ENCODE measurements around the gene LY6G6D. TPM values are rescaled to one million over a fixed set of nuclear protein-coding genes. Genes with fewer than 3 reads are reported as not detected.

The LY6G6D gene
- total and polyA plus RNA-seq, 2 of the 13 experiments (the other 11 are each of a cell fraction or from before 2014, with no cell fraction given): not detected

DNA sequence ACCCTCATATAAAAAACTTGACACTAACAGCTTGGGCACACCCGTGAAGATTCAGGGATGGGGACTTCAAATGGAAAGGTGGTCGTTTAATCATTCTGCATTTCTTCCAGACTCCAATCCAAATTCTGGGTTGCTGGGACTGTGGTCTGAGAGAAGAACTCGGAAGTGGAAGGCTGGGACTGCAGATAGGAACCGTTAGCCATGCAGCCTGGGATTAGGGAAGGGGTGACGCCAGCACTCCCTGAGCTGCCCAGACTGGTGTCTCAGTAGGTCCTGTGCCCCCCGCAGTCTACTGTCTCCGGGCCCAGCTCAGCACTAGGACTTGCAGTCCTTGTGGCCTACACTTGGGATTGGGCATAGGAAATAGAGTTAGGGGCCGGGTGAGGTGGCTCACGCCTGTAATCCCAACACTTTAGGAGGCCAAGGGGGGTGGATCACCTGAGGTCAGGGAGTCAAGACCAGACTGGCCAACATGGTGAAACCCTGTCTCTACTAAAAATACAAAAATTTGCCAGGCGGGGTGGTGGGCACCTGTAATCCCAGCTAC lies 21.7 kb downstream of the LY6G6D start (continued):
- peak; percentile 16; the same call in 1 of the 2 replicates for TF ChIP-seq UBTF (CRISPR knock-in tag; IDR thresholded peaks at IDR 0.05)
- TF ChIP-seq NFE2L1 (CRISPR knock-in tag; IDR thresholded peaks at IDR 0.05; ENCODE audit: borderline replicate concordance): no peak
- 0 out of 2 replicates have a peak, but pooled peaks have one; percentile 54 for TF ChIP-seq MTF1 (CRISPR knock-in tag; IDR thresholded peaks at IDR 0.05)
- TF ChIP-seq, protein P1, sequence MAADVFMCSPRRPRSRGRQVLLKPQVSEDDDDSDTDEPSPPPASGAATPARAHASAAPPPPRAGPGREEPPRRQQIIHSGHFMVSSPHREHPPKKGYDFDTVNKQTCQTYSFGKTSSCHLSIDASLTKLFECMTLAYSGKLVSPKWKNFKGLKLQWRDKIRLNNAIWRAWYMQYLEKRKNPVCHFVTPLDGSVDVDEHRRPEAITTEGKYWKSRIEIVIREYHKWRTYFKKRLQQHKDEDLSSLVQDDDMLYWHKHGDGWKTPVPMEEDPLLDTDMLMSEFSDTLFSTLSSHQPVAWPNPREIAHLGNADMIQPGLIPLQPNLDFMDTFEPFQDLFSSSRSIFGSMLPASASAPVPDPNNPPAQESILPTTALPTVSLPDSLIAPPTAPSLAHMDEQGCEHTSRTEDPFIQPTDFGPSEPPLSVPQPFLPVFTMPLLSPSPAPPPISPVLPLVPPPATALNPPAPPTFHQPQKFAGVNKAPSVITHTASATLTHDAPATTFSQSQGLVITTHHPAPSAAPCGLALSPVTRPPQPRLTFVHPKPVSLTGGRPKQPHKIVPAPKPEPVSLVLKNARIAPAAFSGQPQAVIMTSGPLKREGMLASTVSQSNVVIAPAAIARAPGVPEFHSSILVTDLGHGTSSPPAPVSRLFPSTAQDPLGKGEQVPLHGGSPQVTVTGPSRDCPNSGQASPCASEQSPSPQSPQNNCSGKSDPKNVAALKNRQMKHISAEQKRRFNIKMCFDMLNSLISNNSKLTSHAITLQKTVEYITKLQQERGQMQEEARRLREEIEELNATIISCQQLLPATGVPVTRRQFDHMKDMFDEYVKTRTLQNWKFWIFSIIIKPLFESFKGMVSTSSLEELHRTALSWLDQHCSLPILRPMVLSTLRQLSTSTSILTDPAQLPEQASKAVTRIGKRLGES (CRISPR knock-in tag; IDR thresholded peaks at IDR 0.05; ENCODE audit: borderline replicate concordance): 0 out of 2 replicates have a peak, but pooled peaks have one; percentile 21
- TF ChIP-seq TOPORS (CRISPR knock-in tag; IDR thresholded peaks at IDR 0.05): no peak
- TF ChIP-seq PBX3 (CRISPR knock-in tag; IDR thresholded peaks at IDR 0.05; ENCODE audit: borderline replicate concordance): no peak
- no peak for TF ChIP-seq CREB1 (IDR thresholded peaks at IDR 0.05)
- peak; percentile 4; the same call in 1 of the 2 replicates for TF ChIP-seq CREB1 (CRISPR knock-in tag; IDR thresholded peaks at IDR 0.05)
- no peak for TF ChIP-seq ZNF451 (CRISPR knock-in tag; IDR thresholded peaks at IDR 0.05)
- TF ChIP-seq ZNF792 (CRISPR knock-in tag; IDR thresholded peaks at IDR 0.05): no peak
- 0 out of 2 replicates have a peak, but pooled peaks have one; percentile 15 for TF ChIP-seq ZNF646 (CRISPR knock-in tag; IDR thresholded peaks at IDR 0.05)
- TF ChIP-seq XRCC5 (optimal IDR thresholded peaks at IDR 0.05; ENCODE audit: low read length): no peak
- no peak for TF ChIP-seq SKI (IDR thresholded peaks at IDR 0.05; ENCODE audit: partially characterized antibody)
- peak; percentile 51; the same call in 1 of the 2 replicates for TF ChIP-seq ZNF546 (CRISPR knock-in tag; conservative IDR thresholded peaks at IDR 0.05)
- peak; percentile 4; the same call in 1 of the 2 replicates for TF ChIP-seq NCOR1 (IDR thresholded peaks at IDR 0.05; ENCODE audit: borderline replicate concordance, low read length)
- 0 out of 2 replicates have a peak, but pooled peaks have one; percentile 2 for TF ChIP-seq ZFX (CRISPR knock-in tag; IDR thresholded peaks at IDR 0.05; ENCODE audit: low read depth)
- peak; percentile 1 for TF ChIP-seq CBX1 (IDR thresholded peaks at IDR 0.05; ENCODE audit: low read depth)
- no peak for TF ChIP-seq HHEX (CRISPR knock-in tag; IDR thresholded peaks at IDR 0.05)

Measured in HepG2 (cell line).